Cardiac muscle cell (in vitro differentiated cells and primary cell): ENCODE data around the gene AMER1. TPM values are rescaled to one million over a fixed set of nuclear protein-coding genes. Genes with fewer than 3 reads are reported as not detected.

Source experiments
- DNase-seq, 2 donors: peaks; one replicate each; pipeline versions ENCODE4 v3.0.0 to v3.0.0-alpha.2; 2010 to 2017; ENCODE audit warnings: low read depth in 1 of 2, low spot score in 1 of 2
- H3K27ac ChIP-seq: fragments of 200-600 bp; sonication (generic); 2 replicates; pipeline ENCODE4 v1.5.1; 2016
- H3K27me3 ChIP-seq: fragments of 200-600 bp; sonication (generic); 2 replicates; pipeline ENCODE4 v1.6.0; 2016; ENCODE audit warnings: control low read depth
- H3K36me3 ChIP-seq: fragments of 200-600 bp; sonication (generic); 2 replicates; pipeline ENCODE4 v1.5.1; 2016; ENCODE audit warnings: control low read depth
- H3K4me1 ChIP-seq: fragments of 200-600 bp; sonication (generic); 2 replicates; pipeline ENCODE4 v1.8.1; 2017; ENCODE audit warnings: low read depth, mild to moderate bottlenecking, mixed run types
- H3K4me3 ChIP-seq: fragments of 200-600 bp; sonication (generic); 2 replicates; pipeline ENCODE4 v1.5.1; 2016; ENCODE audit warnings: mild to moderate bottlenecking
- H3K9me3 ChIP-seq: fragments of 200-600 bp; sonication (generic); 2 replicates; pipeline ENCODE4 v1.5.1; 2017; ENCODE audit warnings: low read depth, mild to moderate bottlenecking, control low read depth
- polyA plus RNA-seq: library from polyadenylated mRNA; unstranded; fragments of >200 nt; fragmentation: Nextera tagmentation; extraction: Ambion mirVana; gene quantifications from 2 replicates; pipeline ENCODE4 v1.2.1, GENCODE V29; 2016
- total RNA-seq: library from RNA; depleted of rRNA; stranded (reverse); fragments of >200 nt; gene quantifications from 2 replicates; pipeline ENCODE4 v1.2.3, GENCODE V29; 2016
- TF ChIP-seq, protein P1 (sequence below): IDR thresholded peaks from 2 replicates; pipeline ENCODE4 v1.5.1; 2012; ENCODE audit warnings: low read depth, mild to moderate bottlenecking, low read length

The AMER1 gene
- total and polyA plus RNA-seq, 2 experiments from 2014 or later: 0.04 to 8.0 TPM

DNA sequence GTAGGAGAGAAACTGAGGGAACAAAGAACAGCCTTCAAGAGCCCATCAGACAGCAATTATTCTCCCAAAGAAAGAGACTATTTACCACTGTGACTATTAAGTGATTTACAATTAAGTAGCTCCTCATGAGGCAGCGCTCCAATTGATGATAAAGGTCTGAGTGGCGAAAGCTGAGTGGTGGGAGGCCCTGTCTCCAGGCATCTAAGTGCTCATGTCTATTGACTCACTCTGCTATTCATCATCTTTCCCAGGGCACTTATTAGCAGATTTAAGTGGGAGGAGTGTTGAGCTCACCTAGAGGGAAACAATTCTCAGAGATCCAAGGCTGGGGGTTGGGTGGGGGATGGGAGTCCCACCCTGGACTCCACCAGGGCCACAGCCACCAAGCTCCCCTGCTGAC lies 23.3 kb downstream of the AMER1 start:
- H3K4me3 ChIP-seq: no peak overlapping the region
- no peaks in the 10 kb centered on the region for H3K36me3 ChIP-seq
- peak in 1 of 2 donors; percentile 36 for DNase-seq
- no peaks in the 10 kb centered on the region for H3K27me3 ChIP-seq
- H3K27ac ChIP-seq: no peak overlapping the region
- H3K9me3 ChIP-seq: no peaks in the 10 kb centered on the region
- TF ChIP-seq, protein P1, sequence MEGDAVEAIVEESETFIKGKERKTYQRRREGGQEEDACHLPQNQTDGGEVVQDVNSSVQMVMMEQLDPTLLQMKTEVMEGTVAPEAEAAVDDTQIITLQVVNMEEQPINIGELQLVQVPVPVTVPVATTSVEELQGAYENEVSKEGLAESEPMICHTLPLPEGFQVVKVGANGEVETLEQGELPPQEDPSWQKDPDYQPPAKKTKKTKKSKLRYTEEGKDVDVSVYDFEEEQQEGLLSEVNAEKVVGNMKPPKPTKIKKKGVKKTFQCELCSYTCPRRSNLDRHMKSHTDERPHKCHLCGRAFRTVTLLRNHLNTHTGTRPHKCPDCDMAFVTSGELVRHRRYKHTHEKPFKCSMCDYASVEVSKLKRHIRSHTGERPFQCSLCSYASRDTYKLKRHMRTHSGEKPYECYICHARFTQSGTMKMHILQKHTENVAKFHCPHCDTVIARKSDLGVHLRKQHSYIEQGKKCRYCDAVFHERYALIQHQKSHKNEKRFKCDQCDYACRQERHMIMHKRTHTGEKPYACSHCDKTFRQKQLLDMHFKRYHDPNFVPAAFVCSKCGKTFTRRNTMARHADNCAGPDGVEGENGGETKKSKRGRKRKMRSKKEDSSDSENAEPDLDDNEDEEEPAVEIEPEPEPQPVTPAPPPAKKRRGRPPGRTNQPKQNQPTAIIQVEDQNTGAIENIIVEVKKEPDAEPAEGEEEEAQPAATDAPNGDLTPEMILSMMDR: no peak
- peaks cover 7% of the 10 kb centered on the region for H3K4me1 ChIP-seq

DNA sequence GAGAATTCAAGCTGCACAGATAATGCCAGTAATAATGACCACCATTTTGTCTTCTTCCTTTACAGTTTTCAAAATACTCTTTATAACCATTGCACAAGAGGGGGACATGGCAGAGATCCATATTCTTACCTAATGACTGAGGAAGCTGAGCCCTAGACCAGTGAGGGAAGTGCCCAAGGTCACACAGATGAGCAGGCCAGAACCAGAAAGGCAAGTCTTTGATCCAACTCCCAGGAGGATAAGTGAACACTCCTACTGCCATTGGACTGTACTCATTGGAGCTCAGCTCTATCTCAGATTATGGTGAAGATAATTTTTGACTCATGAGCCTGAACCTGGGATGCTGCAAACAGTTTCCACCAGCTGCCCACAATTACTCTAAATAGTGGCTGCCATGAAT lies 28.6 kb downstream of the AMER1 start:
- Histone ChIP-seq H3K36me3 (no peaks in the 10 kb centered on the region), H3K27me3 (no peaks in the 10 kb centered on the region), H3K4me1 (no peaks in the 10 kb centered on the region), H3K27ac (no peak overlapping the region), H3K9me3 (no peaks in the 10 kb centered on the region), H3K4me3 (no peak overlapping the region)
- no peak for DNase-seq
- TF ChIP-seq, protein P1: no peak

DNA sequence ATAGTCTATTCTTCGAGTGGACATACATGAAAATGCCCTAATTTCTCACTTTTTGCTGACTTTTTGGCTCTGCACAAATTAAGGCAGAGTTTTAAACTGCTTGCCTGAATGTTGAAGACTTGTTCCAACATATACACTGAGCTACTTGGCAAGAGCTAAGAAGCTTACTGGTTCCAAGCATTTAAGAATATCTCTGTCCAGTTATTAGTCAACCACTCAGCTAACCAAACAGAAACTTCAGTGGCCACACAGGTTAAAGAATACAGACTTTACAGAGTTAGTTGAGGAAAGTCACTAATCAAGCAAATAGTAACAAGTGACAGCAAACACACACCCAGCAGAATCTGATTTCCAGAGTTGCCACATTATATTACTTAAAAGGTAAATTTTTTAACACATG lies 35.5 kb downstream of the AMER1 start:
- TF ChIP-seq, protein P1: no peak
- Histone ChIP-seq H3K27me3 (no peaks in the 10 kb centered on the region), H3K27ac (no peak overlapping the region), H3K4me3 (no peak overlapping the region), H3K36me3 (no peaks in the 10 kb centered on the region), H3K4me1 (no peaks in the 10 kb centered on the region), H3K9me3 (peaks cover 2% of the 10 kb centered on the region)
- DNase-seq: no peak

DNA sequence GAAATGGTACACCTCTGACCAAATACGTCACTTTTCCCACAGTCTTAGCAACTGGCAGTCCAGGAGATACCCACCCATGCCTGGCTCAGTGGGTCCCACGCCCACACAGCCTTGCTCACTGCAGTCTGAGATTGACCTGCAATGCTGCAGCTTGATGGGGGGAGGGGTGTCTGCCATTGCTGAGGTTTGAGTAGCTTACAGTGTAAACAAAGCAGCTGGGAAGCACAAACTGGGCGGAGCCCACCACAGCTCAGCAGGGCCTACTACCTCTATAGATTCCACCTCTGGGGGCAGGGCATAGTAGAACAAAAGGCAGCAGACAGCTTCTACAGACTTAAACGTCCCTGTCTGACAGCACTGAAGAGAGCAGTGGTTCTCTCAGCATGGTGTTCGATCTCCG lies 52.7 kb downstream of the AMER1 start:
- TF ChIP-seq, protein P1: no peak
- no peak for DNase-seq
- no peak overlapping the region for H3K4me3 ChIP-seq

DNA sequence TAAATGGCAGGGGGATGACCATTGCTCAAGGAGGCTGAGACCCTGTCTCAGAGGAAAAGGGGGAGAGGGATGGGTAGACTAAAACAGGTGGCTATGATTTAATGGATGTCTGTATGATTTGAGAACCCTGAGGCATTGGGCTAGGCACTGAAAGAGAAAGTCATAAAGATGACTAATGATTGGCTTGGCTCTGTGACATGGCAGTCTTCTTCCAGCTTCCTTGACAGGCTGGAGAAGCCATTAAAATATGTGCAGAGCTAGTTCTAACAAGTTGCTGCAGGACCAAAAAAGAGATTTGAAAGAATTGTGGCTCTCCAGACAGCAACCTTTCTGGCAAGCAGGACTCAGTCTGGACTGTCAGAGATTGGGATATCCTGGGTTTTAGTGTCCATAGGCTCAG lies 53.6 kb downstream of the AMER1 start:
- TF ChIP-seq, protein P1: no peak
- Histone ChIP-seq H3K27ac (no peak overlapping the region), H3K36me3 (no peaks in the 10 kb centered on the region), H3K4me3 (no peak overlapping the region), H3K4me1 (no peaks in the 10 kb centered on the region), H3K27me3 (no peaks in the 10 kb centered on the region), H3K9me3 (no peaks in the 10 kb centered on the region)
- DNase-seq: no peak

More for the DNA sequence above, 52.7 kb downstream of the AMER1 start:
- no peaks in the 10 kb centered on the region for H3K27me3 ChIP-seq
- no peaks in the 10 kb centered on the region for H3K36me3 ChIP-seq
- H3K27ac ChIP-seq: no peak overlapping the region
- no peaks in the 10 kb centered on the region for H3K9me3 ChIP-seq
- no peaks in the 10 kb centered on the region for H3K4me1 ChIP-seq

GRCh38 chrX:64150775-64151174 lies 54.7 kb downstream of the AMER1 start:
- TF ChIP-seq, protein P1: no peak

More at GRCh38 chrX:64150775-64151174, 54.7 kb downstream of the AMER1 start:
- no peak for DNase-seq
- H3K27ac ChIP-seq: no peak overlapping the region
- no peaks in the 10 kb centered on the region for H3K9me3 ChIP-seq
- H3K36me3 ChIP-seq: no peaks in the 10 kb centered on the region
- H3K27me3 ChIP-seq: no peaks in the 10 kb centered on the region
- H3K4me1 ChIP-seq: no peaks in the 10 kb centered on the region
- no peak overlapping the region for H3K4me3 ChIP-seq
